ENCODE data around the gene IFI30.

Gene IFI30

GRCh38 chr19:18226956-18227780, 53.6 kb downstream of the IFI30 start:
- TF ChIP-seq CTCF (IDR thresholded peaks at IDR 0.05; ENCODE audit: extremely low read depth, insufficient read depth, missing control alignments) = no peak
- peak; percentile 64 for DNase-seq (ENCODE audit: low spot score)
- in situ Hi-C loops (cut with MboI; ENCODE audit: low pct_unique_long_range_greater_than_20kb, low sequenced_read_pairs, unreplicated experiment) = no loop called here
